Stimulated activated CD4-positive, alpha-beta T cell treated with anti-CD3 and anti-CD28 coated beads, Interleukin-2, amount 100 ng/mL, for 24 hours (primary cell): ENCODE measurements around the gene TRPM6.

Experiments used
- DNase-seq, 2 donors: peaks; one replicate each; pipeline ENCODE4 v3.0.0-alpha.2; 2020

Gene TRPM6

GRCh38 chr9:74718709-74719108, 169.0 kb downstream of the TRPM6 start:
- no peak for DNase-seq

- no peak for DNase-seq
Measured at GRCh38 chr9:74711341-74711740, 176.4 kb downstream of the TRPM6 start.

GRCh38 chr9:74697535-74697934, 190.2 kb downstream of the TRPM6 start:
- no peak for DNase-seq

- DNase-seq: no peak
Measured at GRCh38 chr9:74696520-74696919, 191.2 kb downstream of the TRPM6 start.

GRCh38 chr9:74691058-74691457, 196.7 kb downstream of the TRPM6 start:
- no peak for DNase-seq

- no peak for DNase-seq
Measured at GRCh38 chr9:74683322-74683721, 204.4 kb downstream of the TRPM6 start.

- DNase-seq: no peak
Measured at GRCh38 chr9:74681906-74682305, 205.8 kb downstream of the TRPM6 start.

- no peak for DNase-seq
Measured at GRCh38 chr9:74674077-74674476, 213.6 kb downstream of the TRPM6 start.
